Activated CD8-positive, alpha-beta memory T cell treated with anti-CD3 and anti-CD28 coated beads, Interleukin-2, amount 50 U/mL, for 24 hours (primary cell): ENCODE data around the gene SLC9A8.
A peak's percentile ranks its signal among the peaks of the same experiment; 100 is the strongest.

Experiments
- DNase-seq: peaks from one replicate; pipeline ENCODE4 v3.0.0-alpha.2; 2020; ENCODE audit errors: extremely low read depth

The SLC9A8 gene

DNA sequence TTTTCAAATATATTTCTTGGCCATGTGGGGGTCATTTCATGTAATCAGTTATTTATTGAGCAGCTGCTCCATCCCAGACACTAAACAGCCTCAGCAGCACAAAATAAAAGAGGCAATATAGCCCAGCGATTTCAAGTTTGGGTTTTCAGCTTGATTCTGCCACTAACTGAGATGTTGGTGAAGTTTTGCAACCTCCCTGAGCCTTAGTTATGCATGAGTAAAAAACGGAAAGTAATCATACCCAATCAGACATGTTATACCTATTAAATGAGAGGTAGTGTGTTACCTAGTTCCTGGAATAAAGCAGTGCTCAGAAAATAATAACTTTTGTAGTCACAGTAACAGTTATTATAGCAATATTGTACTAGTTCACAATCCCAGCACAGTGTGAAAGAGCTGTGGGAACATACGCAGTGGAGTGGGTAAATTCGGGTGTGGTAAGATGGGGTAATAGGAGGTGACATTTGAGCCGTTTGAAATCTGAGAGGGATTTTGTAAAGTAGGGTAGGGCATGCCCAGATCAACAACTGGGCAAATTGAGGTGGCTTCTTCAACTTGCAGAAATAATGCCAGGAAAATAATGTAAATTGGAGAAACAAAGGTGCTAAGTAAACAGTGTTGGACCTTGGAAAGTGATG lies 1.5 kb downstream of the SLC9A8 start:
- DNase-seq: no peak

DNA sequence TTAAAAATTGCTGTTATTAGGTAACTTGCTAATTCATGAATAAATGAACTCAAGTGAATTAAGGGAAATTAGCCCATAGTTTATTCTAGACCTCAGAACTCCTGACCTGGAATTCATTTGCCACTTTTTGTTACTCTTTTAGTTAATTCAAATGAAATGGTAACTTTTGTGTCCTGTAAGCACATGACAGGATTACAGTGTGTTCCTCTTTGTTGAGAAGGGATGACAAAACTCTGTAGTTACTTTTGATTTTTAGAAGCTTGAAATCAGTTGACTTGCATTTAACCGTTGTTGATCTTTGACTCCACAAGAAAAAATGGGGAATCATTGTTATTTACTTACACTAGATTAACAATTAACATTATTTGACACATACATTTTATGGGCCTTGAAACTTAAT lies 6.2 kb downstream of the SLC9A8 start:
- no peak for DNase-seq

DNA sequence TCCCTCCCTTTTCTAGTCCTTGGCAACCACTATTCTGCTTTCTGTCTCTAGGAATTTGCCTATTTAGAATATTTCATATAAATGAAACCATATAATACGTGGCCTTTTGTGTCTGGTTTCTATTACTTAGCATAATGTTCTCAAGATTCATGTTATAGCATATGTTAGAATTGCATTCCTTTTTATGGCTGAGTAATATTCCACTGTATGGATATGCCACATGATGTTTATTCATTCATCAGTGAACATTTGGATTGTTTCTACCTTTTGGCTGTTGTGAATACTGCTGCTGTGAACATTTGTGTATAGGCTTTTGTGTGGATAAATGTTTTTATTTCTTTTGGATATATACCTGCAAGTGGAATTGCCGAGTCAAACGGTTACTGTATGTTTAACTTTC lies 7.1 kb downstream of the SLC9A8 start:
- no peak for DNase-seq

DNA sequence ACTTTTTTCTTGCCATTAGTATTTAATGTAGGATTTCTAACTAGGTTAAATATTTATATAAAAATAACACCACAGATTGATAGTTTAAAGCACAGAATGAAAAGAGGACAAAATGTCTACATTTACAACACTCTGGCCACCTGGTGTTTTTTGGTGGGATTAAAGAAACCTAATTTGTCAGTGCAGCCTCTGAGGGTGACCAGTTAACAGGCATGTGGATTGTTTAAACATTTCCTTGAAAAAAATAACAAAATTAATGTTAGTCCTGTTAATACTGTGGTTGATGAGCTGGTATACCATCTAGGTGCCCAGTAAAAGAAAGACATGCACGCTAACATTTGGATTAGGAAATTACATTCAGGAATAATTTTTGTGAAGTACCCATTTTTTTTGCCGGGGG lies 8.8 kb downstream of the SLC9A8 start:
- DNase-seq: no peak

DNA sequence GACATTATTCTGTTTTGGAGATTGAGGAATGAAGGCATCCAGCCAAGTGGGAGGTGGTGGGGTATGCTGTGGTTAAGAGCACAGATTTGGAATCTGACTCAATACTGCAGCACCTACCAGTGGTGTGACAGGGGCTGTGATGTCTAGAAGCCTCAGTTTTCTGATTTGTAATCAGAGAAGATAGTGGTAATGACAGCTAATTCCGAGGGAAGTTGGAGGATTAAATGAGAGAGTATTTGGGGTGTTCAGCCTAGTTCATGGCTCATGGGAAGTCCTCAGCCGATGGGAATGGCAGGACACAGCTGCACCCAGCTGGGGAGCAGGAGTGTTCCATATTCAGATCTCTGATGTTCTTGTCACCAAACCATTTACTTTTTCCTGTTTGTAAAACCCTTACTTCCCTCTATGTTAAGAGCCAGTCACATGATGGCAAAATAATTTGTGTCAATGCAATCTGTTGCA lies 9.3 kb downstream of the SLC9A8 start:
- no peak for DNase-seq

DNA sequence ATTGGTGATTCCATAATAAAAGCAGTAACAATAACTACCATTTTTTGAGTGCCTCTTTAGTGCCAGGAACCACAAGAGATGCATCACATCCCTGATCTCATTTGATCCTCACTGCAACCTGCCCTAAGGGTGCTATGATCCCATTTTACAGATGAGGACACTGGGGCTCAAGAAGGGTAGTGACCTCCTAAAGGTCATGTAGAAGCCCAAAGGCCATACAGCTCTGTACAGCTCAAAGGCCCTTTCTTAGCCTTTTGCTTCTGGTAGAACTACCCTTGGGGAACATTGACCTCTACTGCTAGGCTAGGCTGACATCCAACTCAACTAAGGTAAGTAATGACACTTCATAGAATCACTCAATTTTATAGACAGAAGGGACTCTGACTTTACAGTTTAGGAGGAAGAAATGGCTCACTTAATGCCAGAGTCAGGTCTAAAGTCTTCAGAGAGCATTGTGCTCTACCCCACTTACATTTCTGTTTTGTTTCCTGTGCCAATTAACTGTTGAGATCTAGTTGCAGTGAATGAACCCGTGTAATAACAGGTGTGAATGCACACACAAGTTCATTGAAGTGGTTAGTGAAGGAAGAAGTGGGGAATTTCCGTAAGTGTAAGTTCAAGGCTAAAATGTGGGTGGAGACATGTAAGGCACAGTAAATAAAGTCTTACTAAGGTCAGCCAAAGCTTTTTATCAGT lies 10.7 kb downstream of the SLC9A8 start:
- no peak for DNase-seq

DNA sequence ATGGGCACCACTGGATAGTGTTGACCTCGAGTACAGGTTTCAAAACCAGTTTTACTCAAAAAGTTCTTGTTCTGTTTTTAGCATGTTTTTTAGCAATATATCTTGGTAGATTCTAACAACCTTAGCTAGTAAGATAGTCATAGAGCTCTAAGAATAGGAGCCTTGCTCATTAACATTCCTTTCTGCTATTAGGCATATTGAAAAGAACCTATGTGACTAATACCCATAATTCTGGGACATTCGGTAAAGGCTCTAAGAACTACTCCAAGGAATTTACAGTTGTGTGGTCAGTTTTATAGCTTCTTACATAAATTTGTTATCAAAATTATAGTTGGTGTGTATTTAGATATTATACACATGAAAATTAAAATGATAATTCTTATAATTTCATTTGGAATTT lies 11.6 kb downstream of the SLC9A8 start:
- no peak for DNase-seq

DNA sequence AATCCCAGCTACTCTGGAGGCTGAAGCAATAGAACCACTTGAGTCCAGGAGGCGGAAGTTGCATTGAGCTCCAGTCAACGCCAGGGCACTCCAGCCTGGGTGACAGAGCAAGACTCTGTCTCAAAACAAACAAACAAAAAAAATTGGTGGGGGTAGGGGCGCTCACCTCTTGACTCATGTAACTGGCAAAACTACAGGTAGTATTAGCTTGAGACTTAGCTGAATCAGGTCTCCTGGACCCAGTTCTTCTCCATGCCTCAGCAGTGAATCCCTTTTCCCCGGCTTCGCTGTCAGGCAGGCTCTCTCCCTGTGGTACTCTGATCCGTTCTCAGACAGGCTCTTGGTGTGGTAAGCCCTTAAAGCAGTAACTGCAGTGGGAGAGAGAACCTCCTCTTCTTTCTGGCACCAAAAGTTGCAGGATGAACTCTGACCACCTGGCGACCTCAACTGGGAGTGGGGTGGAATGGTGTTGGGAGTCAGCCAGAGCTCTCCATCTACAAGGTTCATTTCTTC lies 12.9 kb downstream of the SLC9A8 start:
- DNase-seq: no peak

DNA sequence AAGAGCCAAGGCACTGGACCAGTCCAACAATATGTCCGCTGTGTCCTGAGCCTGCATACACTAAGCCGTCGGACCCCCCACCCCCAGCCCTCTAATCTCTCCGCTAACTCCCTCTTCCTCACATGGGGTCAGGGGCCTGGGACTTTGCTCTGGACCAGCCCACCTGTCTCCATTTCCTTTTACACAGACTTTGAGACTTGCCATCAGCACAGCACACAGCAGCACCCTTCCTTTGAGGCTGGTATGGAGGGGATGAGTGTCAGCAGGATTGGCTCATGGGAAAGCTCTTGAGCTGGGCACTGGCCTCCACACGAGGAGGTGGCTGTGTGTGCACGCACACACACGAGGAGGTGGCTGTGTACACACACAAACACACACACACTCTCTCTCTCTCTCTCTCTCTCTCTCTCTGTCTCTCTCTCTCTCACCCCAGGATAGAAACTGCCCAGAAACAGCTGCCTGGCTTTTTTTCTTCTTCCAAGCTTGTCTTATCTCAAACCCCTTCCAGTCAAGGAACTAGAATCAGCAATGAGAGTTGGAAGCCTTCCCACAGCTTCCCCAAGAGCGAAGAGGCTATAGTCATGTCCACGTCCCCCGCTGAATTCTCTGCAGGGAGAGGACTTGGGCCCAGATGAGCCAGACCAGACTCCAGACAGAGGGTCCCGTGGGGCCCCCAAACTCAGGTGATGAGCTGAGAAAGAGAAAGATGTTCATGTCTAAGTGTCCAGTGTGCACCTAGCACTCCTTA lies 18.6 kb downstream of the SLC9A8 start:
- no peak for DNase-seq

DNA sequence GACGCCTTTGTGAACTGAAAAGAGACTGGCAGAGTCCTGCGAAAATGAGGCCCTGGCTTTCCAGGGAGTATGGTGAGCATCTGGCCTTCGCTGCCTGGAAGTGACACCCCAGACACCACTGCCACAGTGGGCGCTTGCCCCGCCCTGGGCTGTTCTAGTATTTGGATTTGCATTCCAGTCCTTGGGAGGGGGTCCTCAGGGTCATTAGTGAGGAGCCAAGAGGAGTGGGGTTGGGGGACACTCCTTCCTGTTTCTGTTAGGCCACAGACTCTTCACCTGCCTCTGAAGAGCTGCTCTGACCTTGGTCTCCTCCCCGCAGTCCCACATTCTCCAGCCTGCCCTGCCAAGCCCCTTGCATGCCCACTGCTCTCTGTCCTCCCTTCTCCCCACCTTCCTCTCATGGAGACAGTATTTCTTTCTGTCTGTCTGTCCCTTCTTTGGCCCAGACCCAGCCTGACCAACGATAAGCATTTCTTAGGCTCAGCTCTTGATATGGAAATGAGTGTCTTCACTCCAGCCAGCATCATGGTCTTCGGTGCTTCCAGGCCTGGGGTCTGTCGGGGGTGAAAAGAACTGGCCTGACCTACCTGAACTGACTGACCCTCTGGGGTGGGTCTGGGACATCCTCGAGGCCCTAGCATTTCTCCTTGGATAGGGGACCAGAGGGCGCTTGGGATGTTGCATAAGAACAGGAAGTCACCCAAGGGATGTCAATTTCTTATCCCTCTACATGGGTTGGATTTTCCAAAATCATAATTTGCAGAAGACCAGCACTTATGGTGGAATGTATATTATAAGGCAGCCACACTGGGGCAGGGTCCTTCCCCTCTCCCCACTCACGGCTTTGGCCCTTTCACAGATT lies 19.4 kb downstream of the SLC9A8 start:
- DNase-seq: no peak

DNA sequence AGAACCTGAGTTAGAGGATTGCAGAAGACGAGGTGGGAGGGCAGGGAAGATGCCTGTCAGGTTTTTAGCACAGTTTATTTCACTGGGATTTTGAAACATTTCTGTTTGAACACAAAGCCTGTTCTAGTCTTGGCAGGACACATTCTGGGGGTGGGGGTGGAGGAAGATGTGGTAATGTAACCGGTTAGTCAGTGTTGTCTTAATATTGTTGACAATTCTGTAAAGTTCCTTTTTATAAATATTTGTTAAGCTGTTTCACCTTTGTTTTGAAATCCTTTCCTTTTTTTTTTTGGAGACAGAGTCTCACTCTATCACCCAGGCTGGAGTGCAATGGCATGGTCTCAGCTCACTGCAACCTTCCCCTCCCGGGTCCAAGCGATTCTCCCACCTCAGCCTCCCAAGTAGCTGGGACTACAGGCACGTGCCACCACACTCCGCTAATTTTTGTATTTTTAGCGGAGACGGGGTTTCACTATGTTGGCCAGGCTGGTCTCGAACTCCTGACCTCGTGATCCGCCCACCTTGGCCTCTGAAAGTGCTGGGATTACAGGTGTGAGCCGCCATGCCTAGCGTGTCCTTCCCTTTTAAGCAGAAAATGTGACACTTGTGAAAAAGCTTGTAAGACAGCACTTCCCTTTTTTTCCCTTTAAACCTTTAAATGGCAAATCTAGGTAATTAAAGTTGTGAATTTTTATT lies 20.2 kb downstream of the SLC9A8 start:
- DNase-seq: no peak

DNA sequence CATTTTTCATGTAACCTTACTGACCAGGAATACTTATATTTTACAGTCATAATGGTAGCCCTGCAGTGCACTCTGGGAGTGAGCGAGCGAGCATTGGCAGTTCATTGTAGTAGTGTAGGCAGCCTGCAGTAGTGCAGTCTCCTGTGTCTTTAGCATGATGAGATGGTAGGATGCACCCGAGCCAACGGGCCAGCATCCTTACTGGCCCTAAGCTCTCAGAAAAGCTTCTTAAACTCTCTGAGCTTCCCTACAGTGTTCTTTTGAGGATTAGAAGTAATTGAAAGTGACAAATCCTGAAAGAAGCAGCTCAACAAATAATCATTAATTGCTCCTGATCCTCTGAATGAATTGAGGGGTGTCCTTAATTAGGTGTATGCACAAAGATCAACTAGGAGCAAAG lies 20.9 kb downstream of the SLC9A8 start:
- no peak for DNase-seq

DNA sequence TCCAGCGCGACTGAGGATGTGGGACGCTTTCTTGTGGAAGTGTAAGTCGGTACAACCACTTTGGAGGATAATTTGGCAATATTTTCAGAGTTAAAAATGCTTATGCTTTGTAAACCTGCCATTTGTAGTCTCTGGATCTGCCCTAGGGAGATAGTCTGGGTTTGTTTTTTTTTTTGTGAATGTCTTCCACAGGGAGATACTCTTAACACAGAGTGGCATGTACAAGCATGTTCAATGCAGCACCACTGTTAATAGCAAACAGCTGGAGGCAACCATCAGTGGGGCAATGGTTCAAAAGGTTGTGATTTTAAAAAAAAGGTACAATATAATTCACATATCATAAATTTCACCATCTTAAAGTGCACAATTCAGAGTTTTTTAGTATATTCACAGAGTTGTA lies 22.4 kb downstream of the SLC9A8 start:
- no peak for DNase-seq

DNA sequence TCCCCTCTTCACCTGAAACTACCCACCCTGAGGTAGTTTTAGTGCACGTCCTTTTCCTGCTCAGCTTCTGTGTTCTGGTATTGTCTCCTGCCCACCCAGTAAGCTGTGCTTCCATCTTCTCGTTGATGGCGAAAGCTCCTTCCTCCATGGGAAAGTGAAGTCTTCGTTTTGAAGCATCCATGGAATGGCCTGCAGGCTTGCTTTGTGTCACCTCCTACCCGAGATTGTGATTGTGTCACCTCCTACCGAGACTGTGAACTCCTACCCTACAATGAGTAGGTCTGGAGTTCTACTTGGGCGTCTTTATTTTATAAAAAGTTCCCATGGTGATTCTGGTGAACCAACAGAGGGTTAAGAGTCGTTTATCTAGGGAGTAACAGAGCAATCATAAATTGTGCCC lies 25.9 kb downstream of the SLC9A8 start:
- no peak for DNase-seq

DNA sequence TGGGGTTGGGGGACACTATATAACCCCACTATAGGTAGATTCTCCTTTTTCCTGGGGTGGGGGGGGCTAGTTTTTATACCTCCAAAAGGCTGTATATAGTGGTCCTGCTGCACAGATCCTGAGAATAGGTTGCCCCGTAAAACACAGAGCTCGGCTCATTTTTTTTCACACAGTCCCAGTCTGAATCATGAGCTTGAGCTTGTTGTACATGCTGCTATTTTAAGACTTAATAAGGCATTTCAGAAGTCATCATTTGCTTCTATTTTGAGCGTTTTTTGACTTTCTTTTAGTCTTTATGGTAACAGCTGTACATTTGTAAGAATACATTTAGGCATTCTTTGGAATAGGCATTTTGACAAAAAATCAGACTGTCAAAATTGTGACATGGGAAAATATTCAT lies 30.5 kb downstream of the SLC9A8 start:
- DNase-seq: no peak

DNA sequence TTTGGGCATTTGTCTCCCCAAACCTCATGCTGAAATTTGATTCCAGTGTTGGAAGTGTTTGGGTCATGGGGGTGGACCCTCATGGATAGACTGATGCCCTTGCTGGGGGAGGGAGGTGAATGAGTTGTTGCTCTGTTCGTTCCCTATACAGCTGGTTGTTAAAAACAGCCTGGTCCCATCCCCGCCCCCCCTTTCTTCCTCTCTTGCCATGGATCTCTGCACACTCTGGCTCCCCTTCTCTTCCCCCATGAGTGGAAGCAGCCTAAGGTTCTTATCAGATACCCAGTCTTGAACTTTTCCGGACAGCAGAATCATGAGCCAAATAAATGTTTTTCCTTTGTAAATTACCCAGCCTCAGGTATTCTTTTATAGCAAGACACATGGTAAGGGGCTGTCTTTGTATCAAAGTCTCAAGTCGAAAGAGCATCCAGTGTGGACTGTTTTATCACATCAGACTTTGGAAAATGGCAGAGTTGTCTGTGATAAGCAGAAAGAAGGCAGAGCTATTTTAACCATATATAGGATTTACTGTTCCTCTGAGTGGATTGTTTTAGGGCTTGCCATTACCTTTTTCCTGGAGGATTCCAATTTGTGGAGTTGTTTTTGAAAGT lies 31.2 kb downstream of the SLC9A8 start:
- no peak for DNase-seq

DNA sequence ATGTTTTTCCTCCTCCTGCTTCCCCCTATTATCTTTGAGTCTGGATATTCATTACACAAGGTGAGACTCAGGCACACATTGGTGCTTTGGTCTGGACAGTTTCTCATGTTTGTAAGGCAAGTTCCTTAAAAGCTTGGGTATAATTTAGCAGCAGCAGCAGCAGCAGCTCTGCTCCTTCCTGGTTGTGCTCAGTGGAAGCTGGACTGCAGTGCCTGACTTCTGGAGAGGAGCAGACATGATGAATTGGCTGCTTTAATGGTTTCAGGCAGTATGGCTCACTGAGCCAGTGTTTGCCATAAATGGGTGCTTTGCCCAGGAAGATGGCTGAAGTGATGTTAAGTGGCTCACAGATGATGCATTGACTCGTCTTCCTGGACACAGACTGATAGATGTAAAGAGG lies 32.4 kb downstream of the SLC9A8 start:
- no peak for DNase-seq

DNA sequence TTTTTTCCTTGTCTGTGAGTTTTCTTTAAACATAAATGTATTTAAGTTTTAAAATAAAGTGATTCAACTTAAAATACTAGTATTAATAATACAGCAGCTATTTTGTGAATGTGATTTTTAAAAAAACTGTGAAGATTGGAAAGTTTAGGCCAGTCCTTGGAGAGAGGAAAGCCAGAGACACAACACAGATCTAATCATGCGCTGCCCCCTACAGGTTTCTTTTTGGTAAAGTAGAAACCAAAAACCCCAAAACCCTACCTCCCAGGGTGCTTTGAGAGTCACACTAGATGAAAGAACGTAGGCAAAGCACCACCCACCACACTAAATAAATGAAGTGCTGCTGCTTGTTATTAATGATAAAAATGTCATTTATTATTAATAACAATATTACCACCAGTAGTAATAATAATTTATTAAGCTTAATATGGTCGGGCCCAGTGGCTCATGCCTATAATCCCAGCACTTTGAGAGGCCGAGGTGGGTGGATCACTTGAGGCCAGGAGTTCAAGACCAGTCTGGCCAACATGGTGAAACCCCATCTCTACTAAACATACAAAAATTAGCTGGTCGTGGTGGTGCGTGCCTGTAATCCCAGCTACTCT lies 33.7 kb downstream of the SLC9A8 start:
- DNase-seq: peak; percentile 21

DNA sequence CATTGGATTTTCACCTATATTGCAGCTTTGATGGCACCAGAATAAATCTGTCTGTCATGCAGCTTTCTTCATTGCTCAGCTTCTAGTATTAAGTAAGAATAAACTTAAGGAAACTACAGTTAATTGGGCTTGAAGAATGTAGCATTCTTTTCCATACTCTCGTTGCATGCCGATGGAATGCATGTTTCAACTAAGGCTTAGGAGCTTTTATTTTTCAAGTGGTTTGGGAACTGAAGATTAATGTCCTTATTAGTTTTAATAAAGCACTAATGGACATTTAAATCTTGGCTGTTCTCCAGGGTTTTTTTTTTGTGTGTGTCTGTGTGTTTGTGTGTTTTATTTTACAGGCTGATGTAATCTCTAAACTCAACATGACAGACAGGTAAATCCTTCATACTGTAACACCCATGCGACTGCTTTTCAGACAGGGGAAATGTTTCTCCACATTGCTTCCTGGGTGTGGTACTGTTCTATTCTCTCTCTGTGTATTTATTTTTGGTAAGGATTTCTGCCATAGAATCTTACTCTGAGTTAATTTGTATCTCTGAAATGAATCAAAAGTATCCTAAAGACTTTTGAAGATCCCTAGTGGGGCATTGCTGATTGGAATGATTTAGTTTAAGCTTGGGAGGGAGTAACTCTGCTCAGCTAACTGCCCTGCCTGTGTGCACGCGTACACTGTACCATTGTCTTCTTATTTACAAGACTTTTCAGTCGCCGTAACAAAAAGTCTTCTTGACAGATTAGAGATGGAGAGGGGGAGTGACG lies 38.0 kb downstream of the SLC9A8 start:
- no peak for DNase-seq
